ENCODE data around the gene PRSS1. TPM values are rescaled to one million over a fixed set of nuclear protein-coding genes. Genes with fewer than 3 reads are reported as not detected.

Gene PRSS1
- total RNA-seq, 2 donors from 2014 or later = not detected

- DNase-seq (peak; percentile 54 to 68 (median 60)), ATAC-seq (peak; percentile 83)
- no peaks in the 10 kb centered on the region for H3K9me3 ChIP-seq (ENCODE audit: control insufficient read depth, low read length, poor library complexity, severe bottlenecking)
- Mint-ChIP-seq H3K27me3 (no peaks in the 10 kb centered on the region), H3K4me3 (peak overlapping the region; percentile 85), H3K27ac (peak overlapping the region; percentile 98), H3K4me1 (peaks cover 13% of the 10 kb centered on the region), H3K36me3 (ENCODE audit: low read depth) (peaks cover 7% of the 10 kb centered on the region)
Measured at GRCh38 chr7:142785841-142786250, 36.6 kb downstream of the PRSS1 start.

GRCh38 chr7:142787034-142787768, 37.9 kb downstream of the PRSS1 start:
- H3K27me3 Mint-ChIP-seq = no peaks in the 10 kb centered on the region
- ATAC-seq = no peak
- peak overlapping the region; percentile 92 for H3K4me3 Mint-ChIP-seq
- peak overlapping the region; percentile 100 for H3K27ac Mint-ChIP-seq
- H3K9me3 ChIP-seq (ENCODE audit: control insufficient read depth, low read length, poor library complexity, severe bottlenecking) = no peaks in the 10 kb centered on the region
- no peak for DNase-seq
- peaks cover 7% of the 10 kb centered on the region for H3K36me3 Mint-ChIP-seq (ENCODE audit: low read depth)
- peaks cover 17% of the 10 kb centered on the region for H3K4me1 Mint-ChIP-seq

GRCh38 chr7:142787783-142788182, 38.5 kb downstream of the PRSS1 start:
- H3K9me3 ChIP-seq (ENCODE audit: control insufficient read depth, low read length, poor library complexity, severe bottlenecking) = no peaks in the 10 kb centered on the region
- ATAC-seq (no peak), DNase-seq (no peak)
- peak overlapping the region; percentile 92 for H3K4me3 Mint-ChIP-seq
- H3K27me3 Mint-ChIP-seq = no peaks in the 10 kb centered on the region
- peaks cover 23% of the 10 kb centered on the region for H3K4me1 Mint-ChIP-seq
- peak overlapping the region; percentile 100 for H3K27ac Mint-ChIP-seq
- peaks cover 10% of the 10 kb centered on the region for H3K36me3 Mint-ChIP-seq (ENCODE audit: low read depth)

- peak overlapping the region; percentile 92 for H3K4me3 Mint-ChIP-seq
- peaks cover 12% of the 10 kb centered on the region for H3K36me3 Mint-ChIP-seq (ENCODE audit: low read depth)
- no peak for ATAC-seq
- no peaks in the 10 kb centered on the region for H3K9me3 ChIP-seq (ENCODE audit: control insufficient read depth, low read length, poor library complexity, severe bottlenecking)
- no peak for DNase-seq
- H3K4me1 Mint-ChIP-seq = peaks cover 29% of the 10 kb centered on the region
- peak overlapping the region; percentile 100 for H3K27ac Mint-ChIP-seq
- no peaks in the 10 kb centered on the region for H3K27me3 Mint-ChIP-seq
Measured at GRCh38 chr7:142788303-142789289, 39.3 kb downstream of the PRSS1 start.

- DNase-seq = no peak
- Mint-ChIP-seq H3K4me3 (peak overlapping the region; percentile 92), H3K27ac (peak overlapping the region; percentile 100), H3K27me3 (no peaks in the 10 kb centered on the region), H3K4me1 (peaks cover 36% of the 10 kb centered on the region), H3K36me3 (ENCODE audit: low read depth) (peaks cover 14% of the 10 kb centered on the region)
- ATAC-seq = peak; percentile 7
- no peaks in the 10 kb centered on the region for H3K9me3 ChIP-seq (ENCODE audit: control insufficient read depth, low read length, poor library complexity, severe bottlenecking)
Measured at GRCh38 chr7:142789441-142789840, 40.2 kb downstream of the PRSS1 start.

- peaks cover 14% of the 10 kb centered on the region for H3K36me3 Mint-ChIP-seq (ENCODE audit: low read depth)
- H3K9me3 ChIP-seq (ENCODE audit: control insufficient read depth, low read length, poor library complexity, severe bottlenecking) = no peaks in the 10 kb centered on the region
- H3K27ac Mint-ChIP-seq = peak overlapping the region; percentile 100
- no peak for DNase-seq
- ATAC-seq = no peak
- peaks cover 42% of the 10 kb centered on the region for H3K4me1 Mint-ChIP-seq
- H3K27me3 Mint-ChIP-seq = no peaks in the 10 kb centered on the region
- H3K4me3 Mint-ChIP-seq = peak overlapping the region; percentile 92
Measured at GRCh38 chr7:142790056-142790455, 40.8 kb downstream of the PRSS1 start.

GRCh38 chr7:142790555-142790954, 41.3 kb downstream of the PRSS1 start:
- peak overlapping the region; percentile 92 for H3K4me3 Mint-ChIP-seq
- ATAC-seq = no peak
- no peaks in the 10 kb centered on the region for H3K9me3 ChIP-seq (ENCODE audit: control insufficient read depth, low read length, poor library complexity, severe bottlenecking)
- H3K27ac Mint-ChIP-seq = peak overlapping the region; percentile 100
- no peaks in the 10 kb centered on the region for H3K27me3 Mint-ChIP-seq
- H3K36me3 Mint-ChIP-seq (ENCODE audit: low read depth) = peaks cover 14% of the 10 kb centered on the region
- peaks cover 43% of the 10 kb centered on the region for H3K4me1 Mint-ChIP-seq
- DNase-seq = no peak

GRCh38 chr7:142791502-142791901, 42.2 kb downstream of the PRSS1 start:
- H3K4me1 Mint-ChIP-seq = peaks cover 42% of the 10 kb centered on the region
- peaks cover 14% of the 10 kb centered on the region for H3K36me3 Mint-ChIP-seq (ENCODE audit: low read depth)
- DNase-seq = no peak
- no peaks in the 10 kb centered on the region for H3K27me3 Mint-ChIP-seq
- H3K9me3 ChIP-seq (ENCODE audit: control insufficient read depth, low read length, poor library complexity, severe bottlenecking) = no peaks in the 10 kb centered on the region
- H3K4me3 Mint-ChIP-seq = peak overlapping the region; percentile 92
- no peak for ATAC-seq
- H3K27ac Mint-ChIP-seq = peak overlapping the region; percentile 100

GRCh38 chr7:142792129-142792528, 42.9 kb downstream of the PRSS1 start:
- DNase-seq (no peak), ATAC-seq (no peak)
- Mint-ChIP-seq H3K36me3 (ENCODE audit: low read depth) (peaks cover 14% of the 10 kb centered on the region), H3K27me3 (no peaks in the 10 kb centered on the region), H3K27ac (peak overlapping the region; percentile 100), H3K4me3 (peak overlapping the region; percentile 92), H3K4me1 (peaks cover 42% of the 10 kb centered on the region)
- H3K9me3 ChIP-seq (ENCODE audit: control insufficient read depth, low read length, poor library complexity, severe bottlenecking) = no peaks in the 10 kb centered on the region

GRCh38 chr7:142792593-142792992, 43.3 kb downstream of the PRSS1 start:
- peaks cover 16% of the 10 kb centered on the region for H3K36me3 Mint-ChIP-seq (ENCODE audit: low read depth)
- H3K27ac Mint-ChIP-seq = peak overlapping the region; percentile 100
- no peaks in the 10 kb centered on the region for H3K9me3 ChIP-seq (ENCODE audit: control insufficient read depth, low read length, poor library complexity, severe bottlenecking)
- ATAC-seq (no peak), DNase-seq (no peak)
- H3K4me1 Mint-ChIP-seq = peaks cover 43% of the 10 kb centered on the region
- no peaks in the 10 kb centered on the region for H3K27me3 Mint-ChIP-seq
- peak overlapping the region; percentile 92 for H3K4me3 Mint-ChIP-seq

GRCh38 chr7:142793156-142793555, 43.9 kb downstream of the PRSS1 start:
- no peaks in the 10 kb centered on the region for H3K27me3 Mint-ChIP-seq
- H3K4me3 Mint-ChIP-seq = peak overlapping the region; percentile 92
- no peak for ATAC-seq
- H3K27ac Mint-ChIP-seq = peak overlapping the region; percentile 100
- peaks cover 46% of the 10 kb centered on the region for H3K4me1 Mint-ChIP-seq
- no peaks in the 10 kb centered on the region for H3K9me3 ChIP-seq (ENCODE audit: control insufficient read depth, low read length, poor library complexity, severe bottlenecking)
- peaks cover 19% of the 10 kb centered on the region for H3K36me3 Mint-ChIP-seq (ENCODE audit: low read depth)
- no peak for DNase-seq

GRCh38 chr7:142795339-142795863, 46.1 kb downstream of the PRSS1 start:
- peaks cover 62% of the 10 kb centered on the region for H3K4me1 Mint-ChIP-seq
- peak overlapping the region; percentile 100 for H3K27ac Mint-ChIP-seq
- no peaks in the 10 kb centered on the region for H3K27me3 Mint-ChIP-seq
- no peaks in the 10 kb centered on the region for H3K9me3 ChIP-seq (ENCODE audit: control insufficient read depth, low read length, poor library complexity, severe bottlenecking)
- H3K36me3 Mint-ChIP-seq (ENCODE audit: low read depth) = peaks cover 19% of the 10 kb centered on the region
- peak; percentile 30 to 45 (median 37) for DNase-seq
- ATAC-seq = peak; percentile 36
- peak overlapping the region; percentile 96 for H3K4me3 Mint-ChIP-seq

GRCh38 chr7:142796001-142796500, 46.8 kb downstream of the PRSS1 start:
- ATAC-seq = no peak
- no peak for DNase-seq
- Mint-ChIP-seq H3K27me3 (no peaks in the 10 kb centered on the region), H3K36me3 (ENCODE audit: low read depth) (peaks cover 23% of the 10 kb centered on the region), H3K4me3 (peak overlapping the region; percentile 96), H3K27ac (peak overlapping the region; percentile 100), H3K4me1 (peaks cover 65% of the 10 kb centered on the region)
- H3K9me3 ChIP-seq (ENCODE audit: control insufficient read depth, low read length, poor library complexity, severe bottlenecking) = no peaks in the 10 kb centered on the region
